PFSK-1 (cell line): ENCODE data around the gene RGS7.

Source experiments
- FOXP2 ChIP-seq: optimal IDR thresholded peaks from 2 replicates; pipeline ENCODE3; 2011; ENCODE audit warnings: borderline replicate concordance, control low read depth, inconsistent platforms; ENCODE audit not compliant: insufficient read depth; ENCODE audit errors: extremely low read length, extremely low read depth
- POLR2AphosphoS5 ChIP-seq: IDR thresholded peaks from 2 replicates; pipeline ENCODE4 v1.6.1; 2012; ENCODE audit warnings: low read depth, mild to moderate bottlenecking, control low read depth, low read length, moderate library complexity
- SIN3A ChIP-seq: IDR thresholded peaks from 2 replicates; pipeline ENCODE4 v1.6.1; 2012; ENCODE audit warnings: mild to moderate bottlenecking, low read length, moderate library complexity, borderline replicate concordance; ENCODE audit not compliant: insufficient read depth
- TAF1 ChIP-seq: IDR thresholded peaks from 2 replicates; pipeline ENCODE4 v1.6.1; 2012; ENCODE audit warnings: low read length, control low read depth, borderline replicate concordance; ENCODE audit not compliant: insufficient read depth
- TF ChIP-seq, protein P1 (sequence below), 2 experiments: IDR thresholded peaks; 2 replicates each; pipeline versions ENCODE4 v1.6.1 to v1.8.0; 2011 to 2012; ENCODE audit warnings: low read depth in 2 of 2, low read length in 2 of 2, control low read depth in 1 of 2, inconsistent platforms in 1 of 2, mild to moderate bottlenecking in 1 of 2, moderate library complexity in 1 of 2; ENCODE audit not compliant: insufficient read depth in 1 of 2

DNA sequence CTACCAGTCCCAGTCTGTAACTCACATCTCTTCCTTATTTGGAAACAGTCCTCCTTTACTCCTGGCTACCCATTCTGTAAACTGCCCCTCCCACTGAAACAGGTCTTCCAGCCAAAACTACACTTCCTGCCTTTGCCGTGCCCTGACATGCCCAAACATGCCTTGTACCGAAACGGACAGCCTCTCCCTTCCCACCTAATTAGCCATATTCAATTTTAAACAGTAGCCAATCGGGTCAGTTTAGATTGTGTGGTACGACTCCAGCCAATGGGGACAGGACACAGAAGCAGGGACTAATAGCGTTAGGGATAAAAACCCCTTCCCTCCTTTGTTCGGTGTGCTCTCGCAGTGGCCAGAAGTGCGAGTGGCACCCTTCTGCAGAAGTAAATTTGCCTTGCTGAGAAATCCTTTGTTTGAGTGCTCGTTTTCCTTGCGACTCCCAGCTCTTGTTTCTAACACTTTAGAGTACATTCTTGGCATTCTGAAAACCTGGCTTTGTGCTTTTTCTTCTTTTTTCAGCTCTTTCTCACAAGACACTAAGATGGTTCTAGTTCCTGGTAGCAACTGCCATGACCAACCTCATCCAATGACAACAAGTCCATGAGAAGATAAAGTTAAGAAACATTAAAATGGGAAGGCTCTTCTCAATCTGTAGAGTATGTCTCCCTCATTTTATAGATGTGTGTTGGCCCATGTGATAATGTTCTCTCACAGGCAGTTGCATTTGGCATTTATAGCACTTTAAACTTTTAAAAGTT lies 419.9 kb downstream of the RGS7 start:
- TF ChIP-seq, protein P1, sequence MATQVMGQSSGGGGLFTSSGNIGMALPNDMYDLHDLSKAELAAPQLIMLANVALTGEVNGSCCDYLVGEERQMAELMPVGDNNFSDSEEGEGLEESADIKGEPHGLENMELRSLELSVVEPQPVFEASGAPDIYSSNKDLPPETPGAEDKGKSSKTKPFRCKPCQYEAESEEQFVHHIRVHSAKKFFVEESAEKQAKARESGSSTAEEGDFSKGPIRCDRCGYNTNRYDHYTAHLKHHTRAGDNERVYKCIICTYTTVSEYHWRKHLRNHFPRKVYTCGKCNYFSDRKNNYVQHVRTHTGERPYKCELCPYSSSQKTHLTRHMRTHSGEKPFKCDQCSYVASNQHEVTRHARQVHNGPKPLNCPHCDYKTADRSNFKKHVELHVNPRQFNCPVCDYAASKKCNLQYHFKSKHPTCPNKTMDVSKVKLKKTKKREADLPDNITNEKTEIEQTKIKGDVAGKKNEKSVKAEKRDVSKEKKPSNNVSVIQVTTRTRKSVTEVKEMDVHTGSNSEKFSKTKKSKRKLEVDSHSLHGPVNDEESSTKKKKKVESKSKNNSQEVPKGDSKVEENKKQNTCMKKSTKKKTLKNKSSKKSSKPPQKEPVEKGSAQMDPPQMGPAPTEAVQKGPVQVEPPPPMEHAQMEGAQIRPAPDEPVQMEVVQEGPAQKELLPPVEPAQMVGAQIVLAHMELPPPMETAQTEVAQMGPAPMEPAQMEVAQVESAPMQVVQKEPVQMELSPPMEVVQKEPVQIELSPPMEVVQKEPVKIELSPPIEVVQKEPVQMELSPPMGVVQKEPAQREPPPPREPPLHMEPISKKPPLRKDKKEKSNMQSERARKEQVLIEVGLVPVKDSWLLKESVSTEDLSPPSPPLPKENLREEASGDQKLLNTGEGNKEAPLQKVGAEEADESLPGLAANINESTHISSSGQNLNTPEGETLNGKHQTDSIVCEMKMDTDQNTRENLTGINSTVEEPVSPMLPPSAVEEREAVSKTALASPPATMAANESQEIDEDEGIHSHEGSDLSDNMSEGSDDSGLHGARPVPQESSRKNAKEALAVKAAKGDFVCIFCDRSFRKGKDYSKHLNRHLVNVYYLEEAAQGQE (IDR thresholded peaks at IDR 0.05; ENCODE audit: insufficient read depth in 1 of 2, low read depth in 2 of 2, low read length in 2 of 2) = no peak
- no peak for TF ChIP-seq POLR2AphosphoS5
- no peak for TF ChIP-seq SIN3A
- no peak for TF ChIP-seq FOXP2
- TF ChIP-seq TAF1 = no peak
